HEK293T (cell line): ENCODE data around the gene TSC2.

Experiments used
- CTCF ChIA-PET: fragments of 350-600 bp; formaldehyde crosslinking; extraction: SDS; loops from one replicate; lab custom pipeline; 2021; ENCODE audit warnings: antibody characterized with exemption, inconsistent platforms; lab: Yijun Ruan, JAX
- POLR2A ChIA-PET: fragments of 350-600 bp; formaldehyde crosslinking; extraction: SDS; loops from one replicate; lab custom pipeline; 2020; ENCODE audit warnings: antibody characterized with exemption, inconsistent platforms; lab: Yijun Ruan, JAX
- DNase-seq: peaks from one replicate; pipeline ENCODE4 v3.0.0; 2012; ENCODE audit warnings: mixed read lengths; ENCODE audit errors: extremely low spot score
- ARNT ChIP-seq: fragments of 450-650 bp; IDR thresholded peaks from 2 replicates; pipeline ENCODE4 v1.6.1; 2017; ENCODE audit warnings: mild to moderate bottlenecking
- BHLHE40 ChIP-seq: fragments of 450-650 bp; IDR thresholded peaks from 2 replicates; pipeline ENCODE4 v1.6.1; 2016; ENCODE audit warnings: mild to moderate bottlenecking, moderate library complexity, borderline replicate concordance
- CTBP1 ChIP-seq: fragments of 450-650 bp; IDR thresholded peaks from 2 replicates; pipeline ENCODE4 v1.6.1; 2016; ENCODE audit warnings: borderline replicate concordance
- ELF4 ChIP-seq: fragments of 450-650 bp; IDR thresholded peaks from 2 replicates; pipeline ENCODE4 v1.6.1; 2017; ENCODE audit warnings: antibody characterized with exemption
- FOXA1 ChIP-seq: fragments of 450-650 bp; IDR thresholded peaks from 2 replicates; pipeline ENCODE4 v1.6.1; 2016; ENCODE audit warnings: mild to moderate bottlenecking
- FOXK2 ChIP-seq: fragments of 450-650 bp; IDR thresholded peaks from 2 replicates; pipeline ENCODE4 v1.6.1; 2016; ENCODE audit warnings: mild to moderate bottlenecking
- FOXM1 ChIP-seq: fragments of 450-650 bp; IDR thresholded peaks from 2 replicates; pipeline ENCODE4 v1.6.1; 2017; ENCODE audit warnings: mild to moderate bottlenecking, borderline replicate concordance
- HDGF ChIP-seq: fragments of 450-650 bp; IDR thresholded peaks from 2 replicates; pipeline ENCODE4 v1.6.1; 2017; ENCODE audit warnings: antibody characterized with exemption, borderline replicate concordance
- L3MBTL2 ChIP-seq: fragments of 450-650 bp; conservative IDR thresholded peaks from 2 replicates; pipeline ENCODE4 v1.6.1; 2016; ENCODE audit warnings: mild to moderate bottlenecking
- LEF1 ChIP-seq: fragments of 450-650 bp; IDR thresholded peaks from 2 replicates; pipeline ENCODE4 v1.6.1; 2017; ENCODE audit warnings: mild to moderate bottlenecking, borderline replicate concordance
- NFRKB ChIP-seq: fragments of 450-650 bp; IDR thresholded peaks from 2 replicates; pipeline ENCODE4 v1.6.1; 2016; ENCODE audit warnings: mild to moderate bottlenecking, moderate library complexity
- PKNOX1 ChIP-seq: fragments of 450-650 bp; IDR thresholded peaks from 2 replicates; pipeline ENCODE4 v1.6.1; 2016
- SP1 ChIP-seq: fragments of 450-650 bp; IDR thresholded peaks from 2 replicates; pipeline ENCODE4 v1.6.1; 2017
- SUZ12 ChIP-seq: fragments of 450-650 bp; IDR thresholded peaks from 2 replicates; pipeline ENCODE4 v1.6.1; 2016; ENCODE audit warnings: mild to moderate bottlenecking
- TARDBP ChIP-seq: fragments of 450-650 bp; IDR thresholded peaks from 2 replicates; pipeline ENCODE4 v1.6.1; 2016
- ZNF384 ChIP-seq: fragments of 450-650 bp; IDR thresholded peaks from 2 replicates; pipeline ENCODE4 v1.6.1; 2016

TSC2 gene

DNA sequence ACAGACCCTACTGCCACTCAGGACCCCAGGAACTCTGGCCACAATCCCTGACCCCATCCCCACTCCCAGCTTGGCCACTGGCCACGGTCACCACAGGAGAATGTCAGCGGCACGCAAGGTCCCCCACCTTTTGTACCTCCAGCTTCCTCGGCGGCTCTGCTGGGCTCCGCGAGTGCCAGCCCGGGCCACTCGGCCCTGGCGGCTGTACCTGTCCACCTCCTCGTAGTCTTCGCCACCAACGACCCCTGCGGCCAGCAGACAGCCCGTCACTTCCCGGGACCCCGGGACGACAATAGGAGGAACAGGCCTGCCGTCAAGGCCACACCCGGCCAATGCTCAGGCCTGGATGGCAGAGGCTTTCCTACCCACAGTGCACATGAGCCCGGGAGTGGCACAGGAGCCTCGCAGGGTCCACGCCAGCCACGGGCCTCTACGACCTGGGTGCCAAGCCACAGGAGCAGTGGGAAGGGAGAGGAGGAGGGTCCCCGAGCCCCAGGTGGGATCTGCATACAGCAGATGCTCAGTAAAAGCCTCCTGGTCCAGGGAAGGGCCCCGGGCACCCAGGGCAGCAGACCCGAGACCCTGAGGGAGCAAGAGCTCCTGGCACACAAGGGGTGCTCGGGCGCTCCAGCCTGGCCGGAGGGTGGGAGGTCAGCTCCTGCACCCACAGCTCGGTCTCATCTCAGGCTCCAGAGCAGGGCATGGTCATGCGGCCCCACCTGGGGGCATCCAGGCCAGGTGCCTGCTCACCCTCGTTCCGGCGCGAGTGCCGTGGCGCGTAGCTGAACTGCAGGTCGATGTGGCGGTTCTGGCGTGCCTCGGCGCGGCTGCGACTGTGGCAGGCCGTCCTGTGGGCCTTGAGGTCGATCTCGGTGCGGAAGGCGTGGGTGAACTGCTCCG is 46.1 kb upstream of the TSC2 start:
- no peak for DNase-seq
- ChIA-PET POLR2A (interaction anchor here (1.4 kb wide), 1 partner anchor 37 kb away, joined by 3 read pairs; the partner anchor contains the start of gene RPS2), CTCF (no interaction called here)
- TF ChIP-seq FOXK2, result no peak
- no peak for TF ChIP-seq BHLHE40
- TF ChIP-seq HDGF, result no peak
- no peak for TF ChIP-seq TARDBP
- no peak for TF ChIP-seq NFRKB
- TF ChIP-seq ZNF384, result no peak
- TF ChIP-seq SUZ12, result no peak
- TF ChIP-seq L3MBTL2, result no peak
- no peak for TF ChIP-seq FOXA1
- TF ChIP-seq CTBP1, result no peak
- TF ChIP-seq FOXM1, result no peak
- TF ChIP-seq ARNT, result no peak
- TF ChIP-seq ELF4, result no peak
- TF ChIP-seq SP1, result no peak

DNA sequence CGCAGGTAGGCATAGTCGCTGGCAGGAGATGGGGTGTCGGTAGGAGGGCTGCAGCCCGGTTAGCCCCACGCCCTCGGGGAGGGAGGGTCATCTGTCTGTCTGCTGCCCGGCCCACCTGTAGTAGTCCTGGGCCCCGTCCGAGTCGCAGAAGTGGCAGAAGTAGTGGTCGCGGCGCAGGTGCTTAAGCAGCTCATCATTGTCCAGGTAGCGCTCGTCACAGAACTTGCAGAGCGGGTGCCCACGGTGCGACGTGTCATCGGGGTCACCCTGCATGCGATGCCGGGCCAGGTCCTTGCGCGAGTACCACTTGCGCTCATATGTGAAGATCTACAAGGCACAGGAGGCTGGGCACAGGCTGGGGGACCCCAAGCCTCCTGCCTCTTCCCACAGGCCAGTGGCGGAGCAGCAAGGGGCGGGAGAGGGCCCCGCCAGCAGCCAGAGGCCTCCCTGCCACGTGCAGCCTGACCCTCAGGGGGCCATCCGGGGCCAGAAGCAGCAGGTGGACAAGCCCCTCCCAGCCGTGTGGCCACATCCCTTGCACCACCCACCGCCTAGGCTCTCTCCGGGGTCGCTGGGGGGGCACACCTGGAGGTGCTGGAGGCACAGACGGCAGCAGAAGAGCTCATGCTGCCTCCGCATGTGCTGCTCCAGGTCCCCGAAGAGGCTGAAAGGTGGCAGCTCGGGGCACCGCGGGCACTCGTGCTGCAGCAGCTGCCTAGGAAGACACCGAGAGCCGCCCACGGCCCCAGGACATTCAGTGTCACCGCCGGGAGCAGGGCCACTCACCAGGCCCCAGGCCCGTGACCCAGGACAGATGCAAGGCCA is 45.2 kb upstream of the TSC2 start:
- TF ChIP-seq ZNF384, result no peak
- no peak for TF ChIP-seq SP1
- no peak for TF ChIP-seq BHLHE40
- no peak for TF ChIP-seq FOXK2
- TF ChIP-seq ARNT, result no peak
- TF ChIP-seq TARDBP, result no peak
- no peak for TF ChIP-seq SUZ12
- no peak for TF ChIP-seq CTBP1
- ChIA-PET CTCF (no interaction called here), POLR2A (interaction anchor here (1.2 to 1.4 kb wide), 3 partner anchors 19 to 45 kb away, joined by 3 to 4 read pairs (median 4); partner anchors contain the start of genes GFER, NTHL1, RPS2 and TSC2)
- no peak for DNase-seq

GRCh38 chr16:2003231-2003826 is 44.5 kb upstream of the TSC2 start:
- CTCF ChIA-PET, result interaction anchor here (0.9 to 1.7 kb wide), 6 partner anchors 9 to 150 kb away, joined by 4 to 13 read pairs (median 6); partner anchors contain the start of gene NOXO1
- no peak for DNase-seq
- POLR2A ChIA-PET, result interaction anchor here (0.9 to 3.1 kb wide), 8 partner anchors 12 to 152 kb away, joined by 4 to 23 read pairs (median 5); partner anchors contain the start of genes GFER, NTHL1, RPS2 and TBL3
- TF ChIP-seq PKNOX1 (no peak), CTBP1 (no peak), FOXA1 (no peak), HDGF (no peak), FOXK2 (no peak), FOXM1 (no peak), ZNF384 (no peak), SUZ12 (no peak), SP1 (no peak), L3MBTL2 (no peak), LEF1 (no peak), ARNT (no peak), BHLHE40 (no peak), ELF4 (no peak), NFRKB (no peak), TARDBP (no peak)

GRCh38 chr16:2003827-2004641 is 43.8 kb upstream of the TSC2 start:
- POLR2A ChIA-PET, result interaction anchor here (0.7 to 3.1 kb wide), 10 partner anchors 10 to 151 kb away, joined by 3 to 23 read pairs (median 5); partner anchors contain the start of genes GFER, NTHL1, RPS2 and TBL3

More at GRCh38 chr16:2003827-2004641, 43.8 kb upstream of the TSC2 start:
- TF ChIP-seq PKNOX1 (peak; percentile 86), SP1 (no peak)
- CTCF ChIA-PET, result interaction anchor here (0.6 to 1.7 kb wide), 9 partner anchors 9 to 149 kb away, joined by 3 to 13 read pairs (median 5); partner anchors contain the start of gene NOXO1
- DNase-seq, result peak; percentile 91
